Head of caudate nucleus (tissue), 42 donors: ENCODE measurements around the gene RPS6KA4.
A peak's percentile ranks its signal among the peaks of the same experiment; 100 is the strongest.
"Not testable (repeated sequence)": the region's sequence is repeated elsewhere in the genome, so short reads cannot be mapped to it uniquely, and the experiment has no call there.

Source experiments
- DNase-seq, 42 donors: peaks; one replicate each; pipeline versions ENCODE4 v3.0.0 to v3.0.0-alpha.2; 2020 to 2021; ENCODE audit warnings: mixed read lengths in 7 of 42
- intact Hi-C: fragments of 100-400 bp; cut with DNase I; formaldehyde crosslinking; loops from one replicate; pipeline ENCODE4 v1.15.0; 2022

Gene RPS6KA4

DNA sequence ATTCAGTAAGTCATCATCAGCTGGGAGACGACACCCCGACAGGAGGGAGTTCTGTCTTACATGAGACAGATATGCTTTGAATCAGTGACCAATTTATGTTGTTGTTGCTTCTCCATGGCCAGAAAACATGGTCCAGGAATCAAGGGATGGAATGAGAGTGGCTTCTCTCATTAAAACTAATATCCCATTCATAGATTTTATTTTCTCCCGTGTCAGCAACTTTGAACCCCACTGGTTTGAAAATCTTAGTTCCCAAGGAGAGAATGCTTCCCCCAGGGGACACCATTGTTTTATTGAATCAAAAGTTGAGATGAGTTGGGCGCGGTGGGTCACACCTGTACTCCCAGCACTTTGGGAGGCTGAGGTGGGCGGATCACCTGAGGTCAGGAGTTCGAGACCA lies 42.8 kb downstream of the RPS6KA4 start:
- no peak for DNase-seq
- intact Hi-C loops, result no loop called here

- no peak for DNase-seq
- intact Hi-C loops, result no loop called here
Observed at GRCh38 chr11:64403106-64403505, 44.1 kb downstream of the RPS6KA4 start.

DNA sequence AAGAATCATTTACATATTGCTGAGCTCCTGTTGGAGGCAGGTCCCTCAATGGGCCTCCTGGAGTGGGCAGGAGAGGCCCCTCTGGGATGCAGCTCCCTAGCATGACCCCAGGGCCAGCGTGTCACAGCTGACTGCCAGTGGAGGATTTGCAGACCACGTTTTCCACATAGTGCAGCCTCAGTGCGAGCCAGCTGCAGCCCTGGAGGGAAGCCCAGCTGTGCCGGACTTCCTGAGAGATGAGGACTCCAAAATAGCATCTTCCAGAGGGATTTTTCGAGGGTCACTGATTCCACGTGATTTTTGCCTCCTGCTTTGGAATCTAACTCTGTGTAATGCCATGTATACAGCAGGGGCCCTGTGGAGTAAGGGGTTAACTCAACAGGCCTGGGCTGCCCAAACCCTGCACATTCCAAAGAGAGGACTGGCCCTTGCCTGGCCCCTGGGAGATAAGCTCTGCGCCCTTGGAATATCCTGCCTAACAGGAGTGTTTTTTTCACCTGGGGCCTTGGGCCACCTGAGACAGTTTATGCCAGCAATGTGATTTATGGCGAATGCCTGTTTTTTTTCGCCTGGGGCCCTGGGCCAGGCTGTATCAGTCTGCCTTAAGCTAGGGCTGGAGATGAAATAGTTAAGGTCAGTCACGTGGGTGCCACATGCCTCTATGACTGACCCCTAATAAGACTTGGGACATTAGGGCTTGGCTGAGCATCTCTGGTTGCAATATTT lies 47.4 kb downstream of the RPS6KA4 start:
- intact Hi-C loops, result no loop called here
- DNase-seq, result peak in 8 of 42 donors; percentile 13 to 42 (median 22)

- intact Hi-C loops, result no loop called here
Observed at GRCh38 chr11:64407221-64407620, 48.3 kb downstream of the RPS6KA4 start.

DNA sequence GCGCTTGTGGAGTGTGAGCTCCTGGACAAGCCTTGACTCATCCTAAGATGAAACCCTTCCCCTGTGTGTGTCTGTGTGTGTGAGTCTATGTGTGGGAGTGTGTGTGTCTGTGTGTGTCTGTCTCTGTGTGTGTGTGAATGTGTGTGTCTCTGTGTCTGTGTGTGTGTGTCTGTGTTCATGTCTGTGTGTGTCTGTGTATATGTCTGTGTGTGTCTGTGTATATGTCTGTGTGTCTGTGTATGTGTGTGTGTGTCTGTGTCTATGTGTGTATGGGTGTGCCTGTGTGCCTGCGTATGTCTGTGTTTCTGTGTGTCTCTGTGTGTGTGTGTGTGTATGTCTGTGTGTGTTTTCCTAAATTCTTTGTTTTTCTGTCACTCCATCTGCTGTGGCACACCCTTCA lies 48.7 kb downstream of the RPS6KA4 start:
- intact Hi-C loops, result no loop called here
- no peak for DNase-seq

More at GRCh38 chr11:64407221-64407620, 48.3 kb downstream of the RPS6KA4 start:
- no peak for DNase-seq

DNA sequence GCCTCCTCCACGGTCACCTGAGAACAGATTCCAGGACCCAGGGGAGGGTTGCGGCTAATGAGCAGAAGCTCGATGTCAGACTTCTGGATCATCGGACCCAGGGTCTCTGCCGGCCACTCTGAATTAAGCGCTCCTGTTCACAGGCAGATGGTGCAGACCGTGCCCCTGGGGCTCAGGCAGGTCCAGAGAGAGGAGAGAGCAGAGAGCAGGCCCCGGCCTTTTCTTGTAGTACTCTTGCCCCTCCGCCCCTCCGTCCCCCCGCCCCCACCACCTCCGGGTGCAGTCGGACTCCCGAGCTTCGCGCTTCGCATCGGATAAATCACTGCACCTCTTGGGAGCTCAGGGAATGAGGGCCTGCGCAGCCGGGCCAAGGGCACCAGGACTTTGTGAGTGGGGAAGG lies 50.3 kb downstream of the RPS6KA4 start:
- no peak for DNase-seq
- intact Hi-C loops, result no loop called here

DNA sequence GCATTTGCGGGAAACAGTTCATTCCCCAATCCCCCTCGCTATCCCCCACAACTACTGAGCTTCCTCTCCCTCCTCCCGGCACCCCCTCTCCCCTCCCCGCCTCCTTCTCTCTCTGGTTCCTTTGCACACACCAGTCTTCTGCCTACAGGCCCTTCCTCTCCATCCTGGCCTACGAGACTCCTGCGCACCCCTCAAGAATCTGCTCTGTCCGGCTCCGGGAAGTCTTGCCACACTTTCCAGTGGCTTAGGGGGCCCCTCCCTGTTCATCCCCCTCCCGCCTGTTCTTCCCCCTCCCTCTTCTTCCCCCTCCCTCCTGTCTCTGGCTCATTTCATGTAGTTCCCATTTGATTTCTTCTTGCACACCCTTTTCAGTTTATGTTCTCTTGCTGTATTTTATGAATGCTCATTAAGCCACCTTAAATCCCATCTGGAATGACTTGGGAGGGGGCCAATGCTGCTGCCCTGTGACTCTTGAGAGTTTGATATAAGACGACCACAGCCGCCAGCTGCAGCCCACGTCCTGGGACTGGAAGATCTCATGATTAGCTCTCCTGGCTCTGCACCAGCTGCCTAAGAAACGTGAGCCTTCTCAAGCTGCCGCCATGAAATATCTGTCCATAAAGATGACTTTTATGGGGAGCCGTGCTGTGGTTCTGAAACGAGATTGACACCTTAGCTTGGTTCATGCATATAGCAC lies 50.9 kb downstream of the RPS6KA4 start:
- intact Hi-C loops, result no loop called here
- peak in 15 of 42 donors; percentile 4 to 45 (median 21) for DNase-seq

- intact Hi-C loops, result no loop called here
- peak in 7 of 42 donors; percentile 6 to 18 (median 12) for DNase-seq
Observed at GRCh38 chr11:64410404-64410734, 51.4 kb downstream of the RPS6KA4 start.

- no peak for DNase-seq
- intact Hi-C loops, result no loop called here
Observed at GRCh38 chr11:64413417-64413816, 54.5 kb downstream of the RPS6KA4 start.

- intact Hi-C loops, result no loop called here
- DNase-seq, result no peak
Observed at GRCh38 chr11:64415286-64415685, 56.3 kb downstream of the RPS6KA4 start.

GRCh38 chr11:64415996-64416728 lies 57.2 kb downstream of the RPS6KA4 start:
- no peak for DNase-seq
- intact Hi-C loops, result no loop called here

DNA sequence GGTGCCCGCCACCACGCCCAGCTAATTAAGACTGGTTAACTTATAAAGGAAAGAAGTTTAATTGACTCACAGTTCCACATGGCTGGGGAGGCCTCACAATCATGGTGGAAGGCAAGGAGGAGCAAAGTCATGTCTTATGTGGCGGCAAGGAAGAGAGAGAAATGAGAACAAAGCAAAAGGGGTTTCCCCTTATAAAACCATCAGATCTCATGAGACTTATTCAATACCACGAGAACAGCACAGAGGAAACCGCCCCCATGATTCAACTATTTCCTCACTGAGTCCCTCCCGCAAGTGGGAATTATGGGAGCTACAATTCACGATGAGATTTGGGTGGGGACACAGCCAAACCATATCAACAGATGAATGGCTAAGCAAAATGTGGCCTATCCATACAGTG lies 59.3 kb downstream of the RPS6KA4 start:
- DNase-seq, intact Hi-C loops: not testable (repeated sequence)

DNA sequence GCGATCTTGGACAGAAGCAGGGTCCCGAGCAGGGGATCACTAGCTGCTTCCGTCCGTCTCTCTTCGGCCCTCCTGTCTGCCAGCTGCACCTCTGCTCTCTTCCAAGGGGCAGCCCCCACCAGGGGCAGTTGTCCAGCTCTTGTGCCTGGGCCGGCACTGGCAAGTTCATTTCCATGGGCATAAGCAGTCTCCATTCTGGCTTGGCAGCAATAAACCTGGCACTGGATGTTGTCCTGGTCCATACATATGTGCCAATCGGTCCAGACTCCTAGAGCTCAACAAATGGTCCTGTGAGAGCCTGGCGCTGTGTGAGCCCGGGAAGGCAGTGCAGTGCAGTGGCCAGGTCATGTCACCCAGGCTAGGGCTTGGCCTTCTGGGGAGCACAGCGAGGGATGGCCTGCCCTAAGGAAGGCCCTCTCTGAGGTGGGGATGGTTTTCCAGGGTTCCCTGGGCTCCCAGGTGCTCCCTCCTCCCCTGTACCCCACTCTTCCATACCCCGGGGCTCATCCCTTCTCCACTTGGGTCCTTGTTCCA lies 60.4 kb downstream of the RPS6KA4 start:
- intact Hi-C loops, result no loop called here
- DNase-seq, result no peak

DNA sequence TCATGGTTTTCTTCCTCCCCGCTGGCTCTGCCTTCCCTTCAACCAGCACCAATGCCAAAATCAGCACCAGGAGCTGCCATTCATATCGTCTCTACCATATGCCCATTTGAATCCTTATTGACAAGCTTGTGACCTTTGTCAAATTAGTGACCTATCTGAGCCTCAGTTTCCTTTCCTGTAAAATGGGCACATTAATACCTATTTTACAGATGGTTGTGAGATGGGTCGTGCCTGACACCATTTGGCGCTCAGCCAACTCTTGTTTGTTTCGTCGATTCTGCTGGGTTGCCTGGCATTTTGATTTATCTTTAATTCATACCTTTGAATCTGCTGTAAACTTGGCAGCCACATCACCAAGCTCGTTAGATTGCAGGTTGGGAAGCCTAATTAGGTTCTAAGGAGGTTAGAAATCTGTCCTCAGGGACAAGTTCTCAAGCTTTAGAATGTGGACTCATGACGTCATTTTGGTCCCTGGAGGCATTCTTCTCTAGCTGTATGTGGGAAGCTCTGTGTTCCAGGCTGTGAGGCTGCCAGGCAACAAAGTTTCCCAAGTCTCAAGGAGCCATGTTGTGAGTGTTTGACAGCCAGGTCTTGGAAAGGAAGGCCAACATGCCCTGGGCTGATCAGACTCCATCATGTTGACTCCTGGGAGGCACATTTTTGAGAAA lies 61.0 kb downstream of the RPS6KA4 start:
- intact Hi-C loops, result no loop called here
- no peak for DNase-seq
